ENCODE measurements around the gene PTGER2. TPM values are rescaled to one million over a fixed set of nuclear protein-coding genes. Genes with fewer than 3 reads are reported as not detected.

The PTGER2 gene
- total RNA-seq, 1 experiment from 2014 or later: 0.57 TPM

- peak overlapping the region; percentile 76 for H2AFZ ChIP-seq (ENCODE audit: low read depth, low read length, poor library complexity, severe bottlenecking)
- no peaks in the 10 kb centered on the region; the same call in 1 of the 2 replicates for H3K27me3 ChIP-seq (ENCODE audit: insufficient read depth, low read length)
- H3K9me2 ChIP-seq (ENCODE audit: insufficient read depth): no peaks in the 10 kb centered on the region
- H3K36me3 ChIP-seq (ENCODE audit: control insufficient read depth in 1 of 2, insufficient read depth in 2 of 2, low read length in 2 of 2): no peaks in the 10 kb centered on the region
- H3K27ac ChIP-seq (ENCODE audit: low read depth, low read length): no peak overlapping the region
- H3K4me2 ChIP-seq (ENCODE audit: low read length): peak overlapping the region; percentile 84
- BruUV-seq (replicated peaks): no TSS peak
- CTCF ChIA-PET: no interaction called here
- H3K9ac ChIP-seq (ENCODE audit: low read length): no peak overlapping the region
- ATAC-seq (no peak), DNase-seq (ENCODE audit: low read depth, low spot score) (no peak)
- H3K4me3 ChIP-seq (replicated peaks in 1 of 2; ENCODE audit: low read depth in 1 of 2, low read length in 2 of 2): peak overlapping the region; percentile 31 to 53
- TF ChIP-seq JUND (IDR thresholded peaks at IDR 0.05) (no peak), CBX3 (IDR thresholded peaks at IDR 0.05; ENCODE audit: low read depth) (no peak), SIN3A (IDR thresholded peaks at IDR 0.05; ENCODE audit: low read depth) (no peak), POLR2AphosphoS5 (IDR thresholded peaks at IDR 0.05; ENCODE audit: low read depth, low read length) (no peak), SRF (IDR thresholded peaks at IDR 0.05; ENCODE audit: low read depth) (no peak), EGR1 (IDR thresholded peaks at IDR 0.05; ENCODE audit: low read depth) (no peak), ZFX (IDR thresholded peaks at IDR 0.05) (no peak), CTCF (IDR thresholded peaks at IDR 0.05 in 2 of 3, conservative IDR thresholded peaks at IDR 0.05 in 1 of 3; ENCODE audit: borderline replicate concordance in 1 of 3, insufficient read depth in 1 of 3, low read depth in 2 of 3, low read length in 2 of 3) (no peak), CEBPB (IDR thresholded peaks at IDR 0.05; ENCODE audit: low read depth) (no peak), ATF3 (IDR thresholded peaks at IDR 0.05) (no peak)
- TF ChIP-seq, protein P1, sequence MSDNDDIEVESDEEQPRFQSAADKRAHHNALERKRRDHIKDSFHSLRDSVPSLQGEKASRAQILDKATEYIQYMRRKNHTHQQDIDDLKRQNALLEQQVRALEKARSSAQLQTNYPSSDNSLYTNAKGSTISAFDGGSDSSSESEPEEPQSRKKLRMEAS (IDR thresholded peaks at IDR 0.05): no peak
- TF ChIP-seq, protein P2, sequence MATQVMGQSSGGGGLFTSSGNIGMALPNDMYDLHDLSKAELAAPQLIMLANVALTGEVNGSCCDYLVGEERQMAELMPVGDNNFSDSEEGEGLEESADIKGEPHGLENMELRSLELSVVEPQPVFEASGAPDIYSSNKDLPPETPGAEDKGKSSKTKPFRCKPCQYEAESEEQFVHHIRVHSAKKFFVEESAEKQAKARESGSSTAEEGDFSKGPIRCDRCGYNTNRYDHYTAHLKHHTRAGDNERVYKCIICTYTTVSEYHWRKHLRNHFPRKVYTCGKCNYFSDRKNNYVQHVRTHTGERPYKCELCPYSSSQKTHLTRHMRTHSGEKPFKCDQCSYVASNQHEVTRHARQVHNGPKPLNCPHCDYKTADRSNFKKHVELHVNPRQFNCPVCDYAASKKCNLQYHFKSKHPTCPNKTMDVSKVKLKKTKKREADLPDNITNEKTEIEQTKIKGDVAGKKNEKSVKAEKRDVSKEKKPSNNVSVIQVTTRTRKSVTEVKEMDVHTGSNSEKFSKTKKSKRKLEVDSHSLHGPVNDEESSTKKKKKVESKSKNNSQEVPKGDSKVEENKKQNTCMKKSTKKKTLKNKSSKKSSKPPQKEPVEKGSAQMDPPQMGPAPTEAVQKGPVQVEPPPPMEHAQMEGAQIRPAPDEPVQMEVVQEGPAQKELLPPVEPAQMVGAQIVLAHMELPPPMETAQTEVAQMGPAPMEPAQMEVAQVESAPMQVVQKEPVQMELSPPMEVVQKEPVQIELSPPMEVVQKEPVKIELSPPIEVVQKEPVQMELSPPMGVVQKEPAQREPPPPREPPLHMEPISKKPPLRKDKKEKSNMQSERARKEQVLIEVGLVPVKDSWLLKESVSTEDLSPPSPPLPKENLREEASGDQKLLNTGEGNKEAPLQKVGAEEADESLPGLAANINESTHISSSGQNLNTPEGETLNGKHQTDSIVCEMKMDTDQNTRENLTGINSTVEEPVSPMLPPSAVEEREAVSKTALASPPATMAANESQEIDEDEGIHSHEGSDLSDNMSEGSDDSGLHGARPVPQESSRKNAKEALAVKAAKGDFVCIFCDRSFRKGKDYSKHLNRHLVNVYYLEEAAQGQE (IDR thresholded peaks at IDR 0.05; ENCODE audit: low read depth): no peak
- no peaks in the 10 kb centered on the region for H4K20me1 ChIP-seq (ENCODE audit: insufficient read depth)
- POLR2A ChIA-PET: no interaction called here
- H3K79me2 ChIP-seq (ENCODE audit: insufficient read depth, low read length): no peaks in the 10 kb centered on the region
- no peaks in the 10 kb centered on the region for H3K9me3 ChIP-seq (ENCODE audit: control insufficient read depth in 1 of 2, insufficient read depth in 1 of 2, low read depth in 1 of 2, low read length in 2 of 2)
- intact Hi-C loops (cut with micrococcal nuclease): no loop called here
- H3K4me1 ChIP-seq (ENCODE audit: control insufficient read depth in 1 of 2, insufficient read depth in 2 of 2, low read length in 2 of 2): peaks cover 8 to 14% of the 10 kb centered on the region in 2 experiments; a peak in 2 of 4 replicates
- RAD21 ChIA-PET (ENCODE audit: low non-redundant PET in 1 of 2, low total read pairs in 2 of 2, uncharacterized antibody in 2 of 2, unreplicated experiment in 2 of 2): no interaction called here
Measured at GRCh38 chr14:52313462-52313861, 650 bp upstream of the PTGER2 start.
